Activated T-cell treated with anti-CD3 and anti-CD28 coated beads for 48 hours (primary cell): Measurements from ENCODE around the gene ATP8B2.

Source experiments
- DNase-seq: peaks from one replicate; pipeline ENCODE4 v3.0.0-alpha.2; 2020; ENCODE audit warnings: low read depth

ATP8B2 gene

DNA sequence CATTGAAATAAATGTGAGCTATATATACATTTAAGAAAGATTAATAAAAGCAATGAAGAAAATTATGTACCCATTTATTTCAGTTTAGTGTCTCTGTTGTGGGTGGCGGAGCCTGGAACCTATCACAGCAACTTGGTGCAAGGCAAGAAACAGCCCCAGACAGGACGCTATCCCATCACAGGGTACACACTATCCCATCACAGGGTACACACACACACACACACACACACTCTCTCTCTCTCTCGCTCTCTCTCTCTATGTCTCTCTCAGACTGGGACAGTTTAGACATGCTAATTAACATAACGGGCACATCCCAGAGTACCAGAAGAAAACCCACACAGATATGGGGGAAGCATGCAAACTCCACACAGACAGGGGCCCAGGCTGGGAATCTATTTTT is 73.4 kb downstream of the ATP8B2 start:
- DNase-seq: no peak

DNA sequence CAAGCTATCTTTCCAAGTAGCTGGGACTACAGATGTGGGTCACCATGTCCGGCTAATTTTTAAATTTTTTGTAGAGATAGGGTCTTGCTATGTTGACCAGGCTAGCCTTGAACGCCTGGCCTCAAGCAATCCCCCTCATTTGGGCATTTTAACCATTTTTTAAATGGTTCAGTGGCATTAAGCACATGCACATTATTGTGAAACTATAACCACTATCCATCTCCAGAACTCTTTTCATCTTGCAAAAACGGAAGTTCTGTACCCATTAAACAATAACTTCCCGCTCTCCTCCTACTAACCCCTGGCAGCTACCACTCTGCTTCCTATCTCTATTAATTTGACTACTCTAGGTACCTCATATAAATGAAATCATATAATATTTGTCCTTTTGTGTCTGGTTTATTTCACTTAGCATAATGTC is 75.1 kb downstream of the ATP8B2 start:
- no peak for DNase-seq
